MM.1S (cell line): ENCODE measurements around the gene LYSMD3.

Experiments used
- DNase-seq: peaks from one replicate; pipeline ENCODE4 v3.0.0-alpha.2; 2015
- H2AFZ ChIP-seq: fragments of 300-600 bp; sonication (generic); 2 replicates; pipeline ENCODE4 v1.6.0; 2016; ENCODE audit warnings: antibody characterized with exemption, low read length
- H3F3A ChIP-seq: fragments of 300-600 bp; sonication (generic); 2 replicates; pipeline ENCODE4 v1.6.1; 2016; ENCODE audit warnings: mild to moderate bottlenecking, antibody characterized with exemption, low read length, moderate library complexity, mixed read lengths; ENCODE audit not compliant: insufficient read depth
- H3K27ac ChIP-seq: fragments of 300-600 bp; sonication (generic); 2 replicates; pipeline ENCODE4 v1.5.1; 2016; ENCODE audit warnings: mild to moderate bottlenecking, low read length
- H3K27me3 ChIP-seq: fragments of 300-600 bp; sonication (generic); replicated peaks from 2 replicates; pipeline ENCODE4 v1.6.0; 2016; ENCODE audit warnings: low read length; ENCODE audit not compliant: insufficient read depth
- H3K36me3 ChIP-seq: fragments of 300-600 bp; sonication (generic); replicated peaks from 2 replicates; pipeline ENCODE4 v1.6.1; 2016; ENCODE audit warnings: mild to moderate bottlenecking, low read length, mixed read lengths; ENCODE audit not compliant: insufficient read depth
- H3K4me1 ChIP-seq: fragments of 300-600 bp; sonication (generic); 2 replicates; pipeline ENCODE4 v1.6.1; 2016; ENCODE audit warnings: low read length, mixed read lengths
- H3K4me2 ChIP-seq: fragments of 300-600 bp; sonication (generic); 2 replicates; pipeline ENCODE4 v1.6.0; 2016; ENCODE audit warnings: low read depth, low read length
- H3K4me3 ChIP-seq: fragments of 300-600 bp; sonication (generic); 2 replicates; pipeline ENCODE4 v1.5.1; 2016; ENCODE audit warnings: low read length, mixed read lengths
- H3K79me2 ChIP-seq: fragments of 300-600 bp; sonication (generic); 2 replicates; pipeline ENCODE4 v1.6.1; 2016; ENCODE audit warnings: mixed run types, low read length, mixed read lengths
- H3K9ac ChIP-seq: fragments of 300-600 bp; sonication (generic); 2 replicates; pipeline ENCODE4 v1.6.1; 2016; ENCODE audit warnings: low read length, mixed read lengths
- H3K9me2 ChIP-seq: fragments of 300-600 bp; sonication (generic); replicated peaks from 2 replicates; pipeline ENCODE4 v1.6.1; 2016; ENCODE audit warnings: mild to moderate bottlenecking, low read length, mixed read lengths; ENCODE audit not compliant: insufficient read depth
- H3K9me3 ChIP-seq: fragments of 300-600 bp; sonication (generic); replicated peaks from 2 replicates; pipeline ENCODE4 v1.6.1; 2016; ENCODE audit warnings: mild to moderate bottlenecking, low read length, mixed read lengths; ENCODE audit not compliant: insufficient read depth
- H4K20me1 ChIP-seq: fragments of 300-600 bp; sonication (generic); 2 replicates; pipeline ENCODE4 v1.6.1; 2016; ENCODE audit warnings: mild to moderate bottlenecking, low read length, moderate library complexity, mixed read lengths; ENCODE audit not compliant: insufficient read depth
- EZH2 ChIP-seq: fragments of 300-600 bp; sonication (generic); optimal IDR thresholded peaks from 2 replicates; pipeline ENCODE3; 2017; ENCODE audit warnings: low read depth, mild to moderate bottlenecking, antibody characterized with exemption, low read length, mixed read lengths
- EZH2phosphoT487 ChIP-seq: fragments of 300-600 bp; sonication (generic); IDR thresholded peaks from 2 replicates; pipeline ENCODE4 v1.6.1; 2018; ENCODE audit warnings: antibody characterized with exemption, low read length
- TF ChIP-seq, protein P1 (sequence below): fragments of 300-600 bp; sonication (generic); IDR thresholded peaks from 2 replicates; pipeline ENCODE4 v1.5.1; 2016; ENCODE audit warnings: antibody characterized with exemption, low read length, mixed read lengths

The LYSMD3 gene

DNA sequence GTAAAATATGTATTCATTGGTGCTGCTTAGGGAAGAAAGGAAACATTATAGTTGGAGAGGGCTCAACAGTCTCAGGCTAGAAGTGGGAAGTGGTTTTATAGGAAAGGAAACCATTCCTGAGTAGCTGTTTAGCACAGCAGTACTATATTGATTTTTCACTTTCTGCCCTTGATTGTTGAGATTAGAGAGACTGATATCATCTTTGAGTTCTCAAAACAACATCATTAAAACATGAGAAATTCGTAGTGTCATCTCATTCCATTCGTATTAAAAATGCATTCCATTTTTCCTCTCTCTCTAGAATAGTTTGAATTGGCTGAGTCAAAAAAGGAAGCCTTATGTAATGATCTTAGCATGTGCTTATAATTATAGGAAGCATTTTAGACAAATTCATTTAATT is 40.6 kb downstream of the LYSMD3 start:
- Histone ChIP-seq H3K4me2 (no peak overlapping the region), H3F3A (no peaks in the 10 kb centered on the region), H3K9me3 (no peaks in the 10 kb centered on the region), H3K4me1 (no peaks in the 10 kb centered on the region), H3K27me3 (no peaks in the 10 kb centered on the region), H3K79me2 (no peaks in the 10 kb centered on the region), H3K9ac (no peak overlapping the region), H3K4me3 (no peak overlapping the region), H3K27ac (no peak overlapping the region), H3K9me2 (no peaks in the 10 kb centered on the region), H2AFZ (no peak overlapping the region), H3K36me3 (no peaks in the 10 kb centered on the region), H4K20me1 (no peaks in the 10 kb centered on the region)
- DNase-seq = no peak
- no peak for TF ChIP-seq EZH2
- TF ChIP-seq, protein P1, sequence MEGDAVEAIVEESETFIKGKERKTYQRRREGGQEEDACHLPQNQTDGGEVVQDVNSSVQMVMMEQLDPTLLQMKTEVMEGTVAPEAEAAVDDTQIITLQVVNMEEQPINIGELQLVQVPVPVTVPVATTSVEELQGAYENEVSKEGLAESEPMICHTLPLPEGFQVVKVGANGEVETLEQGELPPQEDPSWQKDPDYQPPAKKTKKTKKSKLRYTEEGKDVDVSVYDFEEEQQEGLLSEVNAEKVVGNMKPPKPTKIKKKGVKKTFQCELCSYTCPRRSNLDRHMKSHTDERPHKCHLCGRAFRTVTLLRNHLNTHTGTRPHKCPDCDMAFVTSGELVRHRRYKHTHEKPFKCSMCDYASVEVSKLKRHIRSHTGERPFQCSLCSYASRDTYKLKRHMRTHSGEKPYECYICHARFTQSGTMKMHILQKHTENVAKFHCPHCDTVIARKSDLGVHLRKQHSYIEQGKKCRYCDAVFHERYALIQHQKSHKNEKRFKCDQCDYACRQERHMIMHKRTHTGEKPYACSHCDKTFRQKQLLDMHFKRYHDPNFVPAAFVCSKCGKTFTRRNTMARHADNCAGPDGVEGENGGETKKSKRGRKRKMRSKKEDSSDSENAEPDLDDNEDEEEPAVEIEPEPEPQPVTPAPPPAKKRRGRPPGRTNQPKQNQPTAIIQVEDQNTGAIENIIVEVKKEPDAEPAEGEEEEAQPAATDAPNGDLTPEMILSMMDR = no peak
- no peak for TF ChIP-seq EZH2phosphoT487

DNA sequence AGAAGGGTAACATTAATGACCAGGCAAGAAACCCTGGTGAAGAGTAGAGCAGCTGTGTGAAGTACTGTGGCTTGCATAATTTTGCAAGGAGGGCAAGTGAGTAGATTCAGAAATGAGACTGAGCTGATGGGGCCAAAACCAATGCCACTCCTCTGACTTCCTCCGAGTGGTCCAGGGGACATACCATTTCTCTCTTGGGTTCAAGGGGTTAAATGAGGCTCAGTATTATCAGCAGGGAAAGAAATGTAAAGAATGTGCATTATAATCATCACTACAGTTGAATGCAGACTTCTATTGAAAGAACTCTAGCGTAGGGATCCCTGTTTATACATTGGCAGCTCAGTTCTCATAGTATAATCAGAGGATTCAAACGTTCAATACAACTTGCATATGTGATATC is 44.8 kb downstream of the LYSMD3 start:
- TF ChIP-seq EZH2 (no peak), EZH2phosphoT487 (no peak)
- TF ChIP-seq, protein P1 = no peak
- H3K36me3 ChIP-seq = no peaks in the 10 kb centered on the region

DNA sequence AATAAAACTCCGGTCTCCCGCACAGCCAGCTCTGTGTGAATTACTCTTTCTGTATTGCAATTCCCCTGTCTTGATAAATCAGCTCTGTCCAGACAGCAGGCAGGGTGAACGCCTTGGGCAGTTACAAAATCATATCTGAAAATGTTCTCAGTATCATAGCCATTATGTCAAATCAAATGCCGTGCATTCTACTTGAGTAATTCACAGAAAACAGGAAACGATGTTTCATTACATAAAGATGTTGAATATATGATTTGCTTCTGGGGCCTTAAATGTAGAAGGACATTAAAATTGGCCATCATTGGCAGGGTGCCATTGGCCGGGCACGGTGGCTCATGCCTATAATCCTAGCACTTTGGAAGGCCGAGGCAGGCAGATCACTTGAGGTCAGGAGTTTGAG is 46.2 kb downstream of the LYSMD3 start:
- H3K27me3 ChIP-seq = no peaks in the 10 kb centered on the region
- no peak overlapping the region for H3K4me2 ChIP-seq
- H3F3A ChIP-seq = no peaks in the 10 kb centered on the region
- no peaks in the 10 kb centered on the region for H3K9me3 ChIP-seq
- H3K9me2 ChIP-seq = no peaks in the 10 kb centered on the region
- no peaks in the 10 kb centered on the region for H4K20me1 ChIP-seq
- H3K79me2 ChIP-seq = no peaks in the 10 kb centered on the region
- TF ChIP-seq EZH2 = no peak
- no peak for TF ChIP-seq EZH2phosphoT487
- TF ChIP-seq, protein P1 = no peak
- H2AFZ ChIP-seq = no peak overlapping the region
- no peak overlapping the region for H3K9ac ChIP-seq
- H3K4me1 ChIP-seq = no peaks in the 10 kb centered on the region
- no peak overlapping the region for H3K27ac ChIP-seq
- no peak for DNase-seq
- no peak overlapping the region for H3K4me3 ChIP-seq
- H3K36me3 ChIP-seq = no peaks in the 10 kb centered on the region

More for the DNA sequence above, 44.8 kb downstream of the LYSMD3 start:
- Histone ChIP-seq H3K27me3 (no peaks in the 10 kb centered on the region), H3K79me2 (no peaks in the 10 kb centered on the region), H3K9me2 (no peaks in the 10 kb centered on the region), H2AFZ (no peak overlapping the region), H3K9me3 (no peaks in the 10 kb centered on the region), H4K20me1 (no peaks in the 10 kb centered on the region), H3K4me1 (no peaks in the 10 kb centered on the region), H3K4me3 (no peak overlapping the region), H3K9ac (no peak overlapping the region), H3K27ac (no peak overlapping the region), H3F3A (no peaks in the 10 kb centered on the region), H3K4me2 (no peak overlapping the region)
- no peak for DNase-seq
